Fibroblast of the conjunctiva (primary cell): Measurements from ENCODE around the gene RTL5.

Experiments
- DNase-seq: peaks from one replicate; pipeline ENCODE4 v3.0.0-alpha.2; 2010; ENCODE audit warnings: low read depth

RTL5 gene

GRCh38 chrX:72107841-72108595, 23.7 kb downstream of the RTL5 start:
- no peak for DNase-seq

- DNase-seq: no peak
These were observed 24.4 kb downstream of the RTL5 start for GRCh38 chrX:72107320-72107719.

- no peak for DNase-seq
These were observed 26.3 kb downstream of the RTL5 start for GRCh38 chrX:72105436-72105835.

GRCh38 chrX:72102760-72103159, 29.0 kb downstream of the RTL5 start:
- DNase-seq: no peak

GRCh38 chrX:72102126-72102525, 29.6 kb downstream of the RTL5 start:
- no peak for DNase-seq

- DNase-seq: no peak
These were observed 30.1 kb downstream of the RTL5 start for GRCh38 chrX:72101597-72102037.

- no peak for DNase-seq
These were observed 30.8 kb downstream of the RTL5 start for GRCh38 chrX:72100824-72101351.

GRCh38 chrX:72100051-72100755, 31.5 kb downstream of the RTL5 start:
- DNase-seq: no peak

GRCh38 chrX:72097098-72097497, 34.6 kb downstream of the RTL5 start:
- DNase-seq: no peak

- DNase-seq: no peak
These were observed 36.3 kb downstream of the RTL5 start for GRCh38 chrX:72095370-72095769.

- no peak for DNase-seq
These were observed 36.8 kb downstream of the RTL5 start for GRCh38 chrX:72094894-72095293.

- no peak for DNase-seq
These were observed 42.5 kb downstream of the RTL5 start for GRCh38 chrX:72089254-72089653.

GRCh38 chrX:72088761-72089160, 43.0 kb downstream of the RTL5 start:
- DNase-seq: no peak

GRCh38 chrX:72086995-72087394, 44.7 kb downstream of the RTL5 start:
- DNase-seq: no peak

GRCh38 chrX:72084114-72084513, 47.6 kb downstream of the RTL5 start:
- no peak for DNase-seq

GRCh38 chrX:72083291-72083690, 48.4 kb downstream of the RTL5 start:
- DNase-seq: no peak

- DNase-seq: no peak
These were observed 50.0 kb downstream of the RTL5 start for GRCh38 chrX:72081605-72082320.

- DNase-seq: no peak
These were observed 50.9 kb downstream of the RTL5 start for GRCh38 chrX:72080800-72081199.

- no peak for DNase-seq
These were observed 51.6 kb downstream of the RTL5 start for GRCh38 chrX:72080150-72080549.

GRCh38 chrX:72079607-72080006, 52.1 kb downstream of the RTL5 start:
- no peak for DNase-seq

- DNase-seq: no peak
These were observed 53.3 kb downstream of the RTL5 start for GRCh38 chrX:72078411-72078810.
